HepG2 (cell line): ENCODE data around the gene PITPNM2. TPM values are rescaled to one million over a fixed set of nuclear protein-coding genes. Genes with fewer than 3 reads are reported as not detected.

Experiments
- ATRX ChIP-seq: sonication (generic); formaldehyde crosslinking; IDR thresholded peaks from 2 replicates; pipeline ENCODE4 v1.4.0; 2020; ENCODE audit warnings: missing genetic modification reagents, borderline replicate concordance
- BCL6 ChIP-seq: IDR thresholded peaks from 2 replicates; pipeline ENCODE4 v1.6.1; 2016; ENCODE audit warnings: missing genetic modification reagents, missing compliant biosample characterization
- CREBL2 ChIP-seq: sonication (generic); formaldehyde crosslinking; IDR thresholded peaks from 2 replicates; pipeline ENCODE4 v1.8.1; 2023; ENCODE audit warnings: missing genetic modification reagents, mild to moderate bottlenecking, borderline replicate concordance
- DPF2 ChIP-seq: sonication (generic); formaldehyde crosslinking; IDR thresholded peaks from 2 replicates; pipeline ENCODE4 v1.4.0; 2020; ENCODE audit warnings: mild to moderate bottlenecking, low read depth, missing genetic modification reagents, borderline replicate concordance
- HDAC1 ChIP-seq: sonication (generic); formaldehyde crosslinking; IDR thresholded peaks from 2 replicates; pipeline ENCODE4 v1.5.1; 2020; ENCODE audit warnings: mild to moderate bottlenecking, missing genetic modification reagents
- NR3C1 ChIP-seq: sonication (generic); formaldehyde crosslinking; IDR thresholded peaks from 2 replicates; pipeline ENCODE4 v1.4.0; 2020; ENCODE audit warnings: missing genetic modification reagents
- POLR2G ChIP-seq: fragments of 200-400 bp; formaldehyde crosslinking; IDR thresholded peaks from 2 replicates; pipeline ENCODE4 v1.6.1; 2018; ENCODE audit warnings: mild to moderate bottlenecking, low read depth, low read length, moderate library complexity
- REST ChIP-seq, 2 experiments: IDR thresholded peaks; 2 replicates each; pipeline ENCODE4 v1.6.1; 2011 to 2012; ENCODE audit warnings: low read length in 2 of 2, borderline replicate concordance in 1 of 2, low read depth in 1 of 2, mild to moderate bottlenecking in 1 of 2, moderate library complexity in 1 of 2
- RFX5 ChIP-seq: IDR thresholded peaks from 2 replicates; pipeline ENCODE4 v1.6.1; 2011; ENCODE audit warnings: low read depth, low read length, improper control_type of control experiment
- SOX6 ChIP-seq, 2 experiments: fragments of 450-650 bp in 1 of 2; sonication (generic) in 1 of 2; formaldehyde crosslinking in 1 of 2; IDR thresholded peaks; 2 replicates each; pipeline versions ENCODE4 v1.4.0 to v1.6.1; 2017 to 2020; ENCODE audit warnings: antibody characterized with exemption in 1 of 2, mild to moderate bottlenecking in 1 of 2, missing genetic modification reagents in 1 of 2
- TARDBP ChIP-seq: sonication (generic); formaldehyde crosslinking; IDR thresholded peaks from 2 replicates; pipeline ENCODE4 v1.8.0; 2022; ENCODE audit warnings: mild to moderate bottlenecking, missing genetic modification reagents
- YY1 ChIP-seq: IDR thresholded peaks from 2 replicates; pipeline ENCODE4 v1.6.1; 2011; ENCODE audit warnings: low read length, low read depth, moderate library complexity, mild to moderate bottlenecking; ENCODE audit not compliant: insufficient read depth, insufficient replicate concordance
- ZNF207 ChIP-seq: fragments of 450-650 bp; IDR thresholded peaks from 2 replicates; pipeline ENCODE4 v1.6.1; 2016; ENCODE audit warnings: antibody characterized with exemption, borderline replicate concordance
- ZNF441 ChIP-seq: sonication (generic); formaldehyde crosslinking; IDR thresholded peaks from 2 replicates; pipeline ENCODE4 v1.7.0; 2021; ENCODE audit warnings: missing genetic modification reagents, borderline replicate concordance
- ZNF766 ChIP-seq: sonication (generic); formaldehyde crosslinking; IDR thresholded peaks from 2 replicates; pipeline ENCODE4 v1.5.0; 2020; ENCODE audit warnings: missing genetic modification reagents, borderline replicate concordance
- polyA plus RNA-seq, 8 experiments: library from polyadenylated mRNA; depleted of rRNA in 3 of 8; stranded (reverse) in 7 of 8; unstranded in 1 of 8; fragments of >200 nt; fragmentation: Illumina TruSeq in 4 of 8; extraction: Trizol in 4 of 8; gene quantifications; 2 replicates each; pipeline versions ENCODE4 v1.2.1 to v1.2.3, GENCODE V29; 2011 to 2016; ENCODE audit warnings: low read depth in 4 of 8, missing spikeins in 1 of 8, mixed read lengths in 1 of 8; ENCODE audit not compliant: insufficient read depth in 1 of 8
- total RNA-seq, 5 experiments: library from RNA; depleted of rRNA; stranded (reverse); fragments of >200 nt; fragmentation: Illumina TruSeq; extraction: Trizol; gene quantifications; 2 replicates each; pipeline ENCODE4 v1.2.3, GENCODE V29; 2016; ENCODE audit warnings: low read depth in 1 of 5
- TF ChIP-seq, protein P1 (sequence below): IDR thresholded peaks from 2 replicates; pipeline ENCODE4 v1.6.1; 2016; ENCODE audit warnings: low read depth, missing genetic modification reagents, missing compliant biosample characterization
- TF ChIP-seq, protein P2 (sequence below): sonication (generic); formaldehyde crosslinking; IDR thresholded peaks from 2 replicates; pipeline ENCODE4 v1.4.0; 2020; ENCODE audit warnings: missing genetic modification reagents, low read depth, mild to moderate bottlenecking, borderline replicate concordance

Gene PITPNM2
- total and polyA plus RNA-seq, 2 of the 13 experiments (the other 11 are each of a cell fraction or from before 2014, with no cell fraction given), result 4.2 to 5.3 TPM

DNA sequence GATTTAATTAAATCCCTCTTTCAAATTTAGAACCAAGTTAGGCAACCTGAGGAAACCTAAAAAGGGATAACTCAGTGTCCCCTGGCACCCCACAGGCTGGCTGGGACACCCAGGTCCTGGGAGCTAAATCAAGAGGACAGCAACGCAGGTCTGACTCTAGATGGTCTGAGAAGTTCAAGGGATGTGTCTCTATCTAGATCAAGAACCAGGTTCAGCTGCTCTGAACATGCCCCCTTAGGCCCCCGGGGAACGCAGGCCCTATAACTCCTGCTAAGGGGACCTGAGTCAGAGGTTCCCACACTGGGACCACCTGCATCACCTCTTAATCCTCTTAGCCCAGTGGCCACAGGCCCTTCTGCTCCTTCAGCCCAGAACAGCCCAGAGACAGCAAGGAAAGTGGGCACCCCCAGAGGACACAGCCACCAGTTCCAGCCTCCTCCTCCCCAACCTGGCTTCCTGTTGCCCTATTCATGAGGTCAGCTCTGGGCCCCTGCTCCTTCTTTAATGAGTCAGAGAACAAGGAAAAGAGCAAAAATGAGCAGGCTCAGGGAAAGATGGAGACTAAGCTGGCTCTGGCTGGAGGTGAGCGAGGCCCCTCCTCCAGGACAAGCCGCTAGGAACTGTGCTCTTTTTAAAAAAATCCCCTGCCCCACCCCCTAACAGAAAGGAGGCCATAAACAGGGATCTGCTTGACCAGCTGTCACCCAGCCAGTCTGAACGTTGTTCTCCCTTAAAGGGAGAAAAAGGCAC lies 10.8 kb downstream of the PITPNM2 start (continued):
- TF ChIP-seq, protein P1, sequence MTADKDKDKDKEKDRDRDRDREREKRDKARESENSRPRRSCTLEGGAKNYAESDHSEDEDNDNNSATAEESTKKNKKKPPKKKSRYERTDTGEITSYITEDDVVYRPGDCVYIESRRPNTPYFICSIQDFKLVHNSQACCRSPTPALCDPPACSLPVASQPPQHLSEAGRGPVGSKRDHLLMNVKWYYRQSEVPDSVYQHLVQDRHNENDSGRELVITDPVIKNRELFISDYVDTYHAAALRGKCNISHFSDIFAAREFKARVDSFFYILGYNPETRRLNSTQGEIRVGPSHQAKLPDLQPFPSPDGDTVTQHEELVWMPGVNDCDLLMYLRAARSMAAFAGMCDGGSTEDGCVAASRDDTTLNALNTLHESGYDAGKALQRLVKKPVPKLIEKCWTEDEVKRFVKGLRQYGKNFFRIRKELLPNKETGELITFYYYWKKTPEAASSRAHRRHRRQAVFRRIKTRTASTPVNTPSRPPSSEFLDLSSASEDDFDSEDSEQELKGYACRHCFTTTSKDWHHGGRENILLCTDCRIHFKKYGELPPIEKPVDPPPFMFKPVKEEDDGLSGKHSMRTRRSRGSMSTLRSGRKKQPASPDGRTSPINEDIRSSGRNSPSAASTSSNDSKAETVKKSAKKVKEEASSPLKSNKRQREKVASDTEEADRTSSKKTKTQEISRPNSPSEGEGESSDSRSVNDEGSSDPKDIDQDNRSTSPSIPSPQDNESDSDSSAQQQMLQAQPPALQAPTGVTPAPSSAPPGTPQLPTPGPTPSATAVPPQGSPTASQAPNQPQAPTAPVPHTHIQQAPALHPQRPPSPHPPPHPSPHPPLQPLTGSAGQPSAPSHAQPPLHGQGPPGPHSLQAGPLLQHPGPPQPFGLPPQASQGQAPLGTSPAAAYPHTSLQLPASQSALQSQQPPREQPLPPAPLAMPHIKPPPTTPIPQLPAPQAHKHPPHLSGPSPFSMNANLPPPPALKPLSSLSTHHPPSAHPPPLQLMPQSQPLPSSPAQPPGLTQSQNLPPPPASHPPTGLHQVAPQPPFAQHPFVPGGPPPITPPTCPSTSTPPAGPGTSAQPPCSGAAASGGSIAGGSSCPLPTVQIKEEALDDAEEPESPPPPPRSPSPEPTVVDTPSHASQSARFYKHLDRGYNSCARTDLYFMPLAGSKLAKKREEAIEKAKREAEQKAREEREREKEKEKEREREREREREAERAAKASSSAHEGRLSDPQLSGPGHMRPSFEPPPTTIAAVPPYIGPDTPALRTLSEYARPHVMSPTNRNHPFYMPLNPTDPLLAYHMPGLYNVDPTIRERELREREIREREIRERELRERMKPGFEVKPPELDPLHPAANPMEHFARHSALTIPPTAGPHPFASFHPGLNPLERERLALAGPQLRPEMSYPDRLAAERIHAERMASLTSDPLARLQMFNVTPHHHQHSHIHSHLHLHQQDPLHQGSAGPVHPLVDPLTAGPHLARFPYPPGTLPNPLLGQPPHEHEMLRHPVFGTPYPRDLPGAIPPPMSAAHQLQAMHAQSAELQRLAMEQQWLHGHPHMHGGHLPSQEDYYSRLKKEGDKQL, result no peak
- TF ChIP-seq HDAC1 (no peak), NR3C1 (CRISPR knock-in tag) (no peak), TARDBP (CRISPR knock-in tag) (no peak), DPF2 (CRISPR knock-in tag) (no peak), ZNF207 (no peak), ATRX (CRISPR knock-in tag) (no peak), REST (IDR thresholded peaks at IDR 0.05; ENCODE audit: borderline replicate concordance in 1 of 2, low read depth in 1 of 2, low read length in 2 of 2) (no peak), POLR2G (peak; percentile 24; the same call in 1 of the 2 replicates), YY1 (peak; percentile 44), CREBL2 (CRISPR knock-in tag) (no peak), ZNF441 (no peak), RFX5 (no peak), ZNF766 (CRISPR knock-in tag) (no peak), BCL6 (no peak), SOX6 (IDR thresholded peaks at IDR 0.05) (no peak), SOX6 (CRISPR knock-in tag; IDR thresholded peaks at IDR 0.05) (no peak)
- TF ChIP-seq, protein P2, sequence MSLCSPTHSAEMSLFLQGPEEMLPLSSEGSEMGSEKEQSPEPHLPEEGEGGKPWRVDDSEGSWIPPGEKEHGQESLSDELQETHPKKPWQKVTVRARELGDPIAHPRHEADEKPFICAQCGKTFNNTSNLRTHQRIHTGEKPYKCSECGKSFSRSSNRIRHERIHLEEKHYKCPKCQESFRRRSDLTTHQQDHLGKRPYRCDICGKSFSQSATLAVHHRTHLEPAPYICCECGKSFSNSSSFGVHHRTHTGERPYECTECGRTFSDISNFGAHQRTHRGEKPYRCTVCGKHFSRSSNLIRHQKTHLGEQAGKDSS, result no peak
